Lower leg skin (tissue), 4 donors: Measurements from ENCODE around the gene DEPDC1B. TPM values are rescaled to one million over a fixed set of nuclear protein-coding genes. Genes with fewer than 3 reads are reported as not detected.
"Not testable (repeated sequence)": the region's sequence is repeated elsewhere in the genome, so short reads cannot be mapped to it uniquely, and the experiment has no call there.

Source experiments
- DNase-seq, 2 donors: peaks; one replicate each; pipeline ENCODE4 v3.0.0-alpha.2; 2019; ENCODE audit warnings: low spot score in 2 of 2
- H3K4me3 ChIP-seq: fragments of 200-600 bp; sonication (generic); 2 replicates; pipeline ENCODE4 v1.5.1; 2017; ENCODE audit warnings: mild to moderate bottlenecking, low read depth; ENCODE audit not compliant: poor library complexity, severe bottlenecking
- POLR2A ChIP-seq, 2 donors: fragments of 450-650 bp; IDR thresholded peaks; one replicate each; pipeline ENCODE4 v1.6.1; 2016 to 2017; ENCODE audit warnings: antibody characterized with exemption in 2 of 2, mild to moderate bottlenecking in 1 of 2, moderate library complexity in 1 of 2
- WGBS, 2 donors: methylation state at CpG; one replicate each; pipeline ENCODE4 v1.1.5; 2018; 5-methylcytosine and 5-hydroxymethylcytosine counted together
- intact Hi-C: fragments of 100-400 bp; cut with DNase I; formaldehyde crosslinking; loops from one replicate; pipeline ENCODE4 v1.15.0; 2023; ENCODE audit warnings: low total_unique reads
- total RNA-seq, 4 donors: library from RNA; depleted of rRNA; stranded (reverse); fragments of >200 nt; gene quantifications; one replicate each; pipeline ENCODE4 v1.1.0, GENCODE V29; 2016
- TF ChIP-seq, protein P1 (sequence below), 3 donors: fragments of 450-650 bp; IDR thresholded peaks; one replicate each; pipeline ENCODE4 v1.5.1; 2016; ENCODE audit warnings: antibody characterized with exemption in 3 of 3, mild to moderate bottlenecking in 3 of 3, moderate library complexity in 2 of 3

Gene DEPDC1B
- total RNA-seq, 4 donors from 2014 or later, result 0.13 to 2.9 (median 1.3) TPM

DNA sequence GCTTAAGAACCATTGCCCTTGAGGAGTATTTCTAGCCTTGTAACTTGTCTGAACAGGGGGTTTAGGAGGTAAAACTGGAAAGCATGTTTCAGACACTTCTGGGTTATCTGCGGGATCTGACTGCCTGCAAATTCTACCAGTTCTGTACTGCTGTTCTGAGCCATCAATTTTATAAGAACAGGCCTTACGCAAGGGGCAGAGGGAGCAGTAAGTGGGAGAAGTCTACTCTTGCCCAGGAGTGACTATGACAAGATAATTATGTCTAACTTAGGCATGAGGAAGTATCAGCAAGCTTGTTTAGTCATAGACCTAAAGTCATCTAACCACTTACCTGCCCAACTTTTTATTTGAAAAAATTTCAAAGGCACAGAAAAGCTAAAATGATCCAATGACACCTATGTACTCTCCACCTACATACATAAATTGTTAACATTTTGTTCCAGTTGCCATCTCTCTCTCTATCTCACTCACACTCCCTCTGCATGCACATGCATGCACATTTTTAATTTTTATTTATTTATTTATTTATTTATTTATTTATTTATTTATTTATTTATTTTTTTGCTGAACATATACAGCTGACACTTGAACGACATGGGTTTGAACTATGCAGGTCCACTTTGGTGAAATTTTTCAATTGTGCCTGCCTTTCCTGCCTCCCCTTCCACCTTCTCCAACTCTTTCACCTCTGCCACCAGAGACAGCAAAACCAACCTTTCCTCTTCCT, 18.4 kb upstream of the DEPDC1B start:
- DNase-seq, result no peak
- 54 to 55% methylated on average over 3 of the region's 3 CpGs for WGBS, 2 donors
- TF ChIP-seq, protein P1, sequence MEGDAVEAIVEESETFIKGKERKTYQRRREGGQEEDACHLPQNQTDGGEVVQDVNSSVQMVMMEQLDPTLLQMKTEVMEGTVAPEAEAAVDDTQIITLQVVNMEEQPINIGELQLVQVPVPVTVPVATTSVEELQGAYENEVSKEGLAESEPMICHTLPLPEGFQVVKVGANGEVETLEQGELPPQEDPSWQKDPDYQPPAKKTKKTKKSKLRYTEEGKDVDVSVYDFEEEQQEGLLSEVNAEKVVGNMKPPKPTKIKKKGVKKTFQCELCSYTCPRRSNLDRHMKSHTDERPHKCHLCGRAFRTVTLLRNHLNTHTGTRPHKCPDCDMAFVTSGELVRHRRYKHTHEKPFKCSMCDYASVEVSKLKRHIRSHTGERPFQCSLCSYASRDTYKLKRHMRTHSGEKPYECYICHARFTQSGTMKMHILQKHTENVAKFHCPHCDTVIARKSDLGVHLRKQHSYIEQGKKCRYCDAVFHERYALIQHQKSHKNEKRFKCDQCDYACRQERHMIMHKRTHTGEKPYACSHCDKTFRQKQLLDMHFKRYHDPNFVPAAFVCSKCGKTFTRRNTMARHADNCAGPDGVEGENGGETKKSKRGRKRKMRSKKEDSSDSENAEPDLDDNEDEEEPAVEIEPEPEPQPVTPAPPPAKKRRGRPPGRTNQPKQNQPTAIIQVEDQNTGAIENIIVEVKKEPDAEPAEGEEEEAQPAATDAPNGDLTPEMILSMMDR (IDR thresholded peaks at IDR 0.05), result no peak
- TF ChIP-seq POLR2A (IDR thresholded peaks at IDR 0.05), result no peak
- intact Hi-C loops, result no loop called here
- H3K4me3 ChIP-seq, result no peak overlapping the region

DNA sequence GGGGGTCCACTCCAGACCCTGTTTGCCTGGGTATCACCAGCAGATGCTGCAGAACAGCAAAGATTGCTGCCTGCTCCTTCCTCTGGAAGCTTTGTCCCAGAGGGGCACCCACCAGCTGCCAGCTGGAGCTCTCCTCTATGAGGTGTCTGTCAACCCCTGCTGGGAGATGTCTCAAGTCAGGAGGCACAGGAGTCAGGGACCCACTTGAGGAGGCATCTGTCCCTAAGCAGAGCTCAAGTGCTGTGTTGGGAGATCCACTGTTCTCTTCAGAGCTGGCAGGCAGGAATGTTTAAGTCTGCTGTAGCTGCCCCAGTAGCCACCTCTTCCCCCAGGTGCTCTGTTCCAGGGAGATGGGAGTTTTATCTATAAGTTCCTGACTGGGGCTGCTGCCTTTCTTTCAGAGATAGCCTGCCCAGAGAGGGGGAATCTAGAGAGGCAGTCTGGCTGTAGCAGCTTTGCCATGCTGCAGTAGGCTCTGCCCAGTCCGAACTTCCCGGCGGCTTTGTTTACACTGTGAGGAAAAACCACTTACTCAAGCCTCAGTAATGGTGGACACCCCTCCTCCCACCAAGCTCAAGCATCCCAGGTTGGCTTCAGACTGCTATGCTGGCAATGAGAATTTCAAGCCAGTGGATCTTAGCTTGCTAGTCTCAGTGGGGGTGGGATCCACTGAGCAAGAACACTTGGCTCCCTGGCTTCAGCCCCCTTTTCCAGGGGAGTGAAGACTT, 15.4 kb upstream of the DEPDC1B start:
- intact Hi-C loops, result not testable (repeated sequence)

DNA sequence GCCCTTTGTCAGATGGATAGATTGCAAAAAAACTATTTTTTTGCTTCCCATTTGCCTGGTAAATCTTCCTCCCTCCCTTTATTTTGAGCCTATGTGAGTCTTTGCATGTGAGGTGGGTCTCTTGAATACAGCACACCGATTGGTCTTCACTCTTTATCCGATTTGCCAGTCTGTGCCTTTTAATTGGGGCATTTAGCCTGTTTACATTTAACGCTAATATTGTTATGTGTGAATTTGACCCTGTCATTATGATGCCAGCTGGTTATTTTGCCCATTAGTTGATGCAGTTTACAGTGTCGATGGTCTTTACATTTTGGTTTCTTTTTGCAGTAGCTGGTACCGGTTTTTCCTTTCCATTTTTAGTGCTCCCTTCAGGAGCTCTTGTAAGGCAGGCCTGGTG, 13.0 kb upstream of the DEPDC1B start:
- no peak overlapping the region for H3K4me3 ChIP-seq
- intact Hi-C loops, result no loop called here
- TF ChIP-seq, protein P1 (IDR thresholded peaks at IDR 0.05), result no peak
- no peak for TF ChIP-seq POLR2A (IDR thresholded peaks at IDR 0.05)
- DNase-seq, result no peak
- WGBS, 2 donors, result 94 to 95% methylated on average over 5 of the region's 5 CpGs

More for the DNA sequence above, 15.4 kb upstream of the DEPDC1B start:
- DNase-seq, H3K4me3 ChIP-seq: not testable (repeated sequence)
- 75 to 94% methylated on average over 3 of the region's 3 CpGs for WGBS, 2 donors

DNA sequence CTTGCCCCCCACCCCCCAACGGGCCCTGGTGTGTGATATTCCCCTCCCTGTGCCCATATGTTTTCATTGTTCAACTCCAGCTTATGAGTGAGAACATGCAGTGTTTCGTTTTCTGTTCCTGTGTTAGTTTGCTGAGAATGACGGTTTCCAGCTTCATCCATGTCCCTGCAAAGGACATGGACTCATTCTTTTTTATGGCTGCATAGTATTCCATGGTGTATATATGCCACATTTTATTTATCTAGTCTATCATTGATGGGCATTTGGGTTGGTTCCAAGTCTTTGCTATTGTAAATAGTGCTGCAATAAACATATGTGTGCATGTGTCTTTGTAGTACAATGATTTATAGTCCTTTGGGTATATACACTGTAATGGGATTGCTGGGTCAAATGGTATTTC, 11.9 kb upstream of the DEPDC1B start:
- DNase-seq, intact Hi-C loops, H3K4me3 ChIP-seq: not testable (repeated sequence)
- 68 to 82% methylated on average over 3 of the region's 3 CpGs for WGBS, 2 donors

DNA sequence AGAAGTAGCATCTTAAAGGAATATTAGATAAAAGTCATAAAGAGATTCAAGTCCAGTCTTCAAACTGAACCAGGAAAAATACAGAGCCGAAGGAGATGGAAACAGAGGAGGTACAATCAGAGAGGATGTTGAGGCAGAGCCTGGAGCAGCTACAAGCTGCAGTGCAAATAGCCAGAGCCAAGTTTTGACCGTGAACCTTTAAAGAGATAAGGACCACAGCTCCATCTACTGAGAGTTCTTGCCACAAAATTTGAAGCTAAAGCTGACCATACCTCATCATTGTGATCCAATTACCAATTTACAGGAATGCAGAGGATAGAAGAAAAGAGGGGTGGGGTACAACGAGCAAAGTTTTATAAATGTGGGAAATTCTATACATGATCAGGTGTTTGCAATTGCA, 10.4 kb upstream of the DEPDC1B start:
- TF ChIP-seq POLR2A (IDR thresholded peaks at IDR 0.05), result no peak
- TF ChIP-seq, protein P1 (IDR thresholded peaks at IDR 0.05), result no peak
- DNase-seq, result no peak
- 64 to 75% methylated on average over 3 of the region's 3 CpGs for WGBS, 2 donors
- intact Hi-C loops, result no loop called here
- H3K4me3 ChIP-seq, result no peak overlapping the region

DNA sequence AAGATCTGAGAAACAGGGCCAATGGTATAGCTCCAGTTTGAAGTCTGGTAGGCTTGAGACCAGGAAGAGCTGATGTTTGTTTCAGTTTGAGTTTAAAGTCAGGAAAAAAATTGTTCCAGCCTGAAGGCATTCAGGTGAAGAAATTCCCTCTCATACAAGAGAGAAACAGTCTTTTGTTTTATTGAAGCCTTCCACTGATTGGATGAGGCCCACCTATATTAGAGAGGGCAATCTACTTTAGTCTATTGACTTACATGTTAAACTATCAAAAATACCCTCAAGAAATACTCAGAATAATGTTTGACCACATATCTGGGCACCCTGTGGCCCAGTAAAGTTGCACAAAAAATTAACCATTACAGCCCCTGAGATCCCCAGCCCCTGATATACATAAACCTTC, 5.2 kb upstream of the DEPDC1B start:
- TF ChIP-seq, protein P1 (IDR thresholded peaks at IDR 0.05), result no peak
- no peak for TF ChIP-seq POLR2A (IDR thresholded peaks at IDR 0.05)
- intact Hi-C loops, result no loop called here
- no peak for DNase-seq
- no peak overlapping the region for H3K4me3 ChIP-seq
